HepG2 (cell line): Measurements from ENCODE around the gene PRM2. TPM values are rescaled to one million over a fixed set of nuclear protein-coding genes. Genes with fewer than 3 reads are reported as not detected.

Source experiments
- ELF3 ChIP-seq: IDR thresholded peaks from 2 replicates; pipeline ENCODE4 v1.6.1; 2016; ENCODE audit warnings: missing genetic modification reagents, missing compliant biosample characterization
- KLF13 ChIP-seq: sonication (generic); formaldehyde crosslinking; IDR thresholded peaks from 2 replicates; pipeline ENCODE4 v1.4.0; 2020; ENCODE audit warnings: mild to moderate bottlenecking, missing genetic modification reagents
- NPAS2 ChIP-seq: sonication (generic); formaldehyde crosslinking; IDR thresholded peaks from 2 replicates; pipeline ENCODE4 v1.8.0; 2022; ENCODE audit warnings: mild to moderate bottlenecking, missing genetic modification reagents, borderline replicate concordance
- PAF1 ChIP-seq: IDR thresholded peaks from 2 replicates; pipeline ENCODE4 v1.6.1; 2016; ENCODE audit warnings: missing genetic modification reagents, missing compliant biosample characterization
- POLR2G ChIP-seq: fragments of 200-400 bp; formaldehyde crosslinking; IDR thresholded peaks from 2 replicates; pipeline ENCODE4 v1.6.1; 2018; ENCODE audit warnings: mild to moderate bottlenecking, low read depth, low read length, moderate library complexity
- TGIF2 ChIP-seq: IDR thresholded peaks from 2 replicates; pipeline ENCODE4 v1.6.1; 2016; ENCODE audit warnings: control low read depth, missing compliant biosample characterization
- ZBTB21 ChIP-seq: sonication (generic); formaldehyde crosslinking; IDR thresholded peaks from 2 replicates; pipeline ENCODE4 v1.4.0; 2020; ENCODE audit warnings: missing genetic modification reagents
- ZNF121 ChIP-seq: sonication (generic); formaldehyde crosslinking; IDR thresholded peaks from 2 replicates; pipeline ENCODE4 v1.5.0; 2020; ENCODE audit warnings: mild to moderate bottlenecking, missing genetic modification reagents
- ZNF83 ChIP-seq: sonication (generic); formaldehyde crosslinking; IDR thresholded peaks from 2 replicates; pipeline ENCODE4 v1.4.0; 2020; ENCODE audit warnings: missing genetic modification reagents, mild to moderate bottlenecking, borderline replicate concordance
- ZSCAN25 ChIP-seq: sonication (generic); formaldehyde crosslinking; IDR thresholded peaks from 2 replicates; pipeline ENCODE4 v1.8.0; 2022; ENCODE audit warnings: mild to moderate bottlenecking, missing genetic modification reagents
- polyA plus RNA-seq, 8 experiments: library from polyadenylated mRNA; depleted of rRNA in 3 of 8; stranded (reverse) in 7 of 8; unstranded in 1 of 8; fragments of >200 nt; fragmentation: Illumina TruSeq in 4 of 8; extraction: Trizol in 4 of 8; gene quantifications; 2 replicates each; pipeline versions ENCODE4 v1.2.1 to v1.2.3, GENCODE V29; 2011 to 2016; ENCODE audit warnings: low read depth in 4 of 8, missing spikeins in 1 of 8, mixed read lengths in 1 of 8; ENCODE audit not compliant: insufficient read depth in 1 of 8
- total RNA-seq, 5 experiments: library from RNA; depleted of rRNA; stranded (reverse); fragments of >200 nt; fragmentation: Illumina TruSeq; extraction: Trizol; gene quantifications; 2 replicates each; pipeline ENCODE4 v1.2.3, GENCODE V29; 2016; ENCODE audit warnings: low read depth in 1 of 5
- TF ChIP-seq, protein P1 (sequence below): sonication (generic); formaldehyde crosslinking; IDR thresholded peaks from 2 replicates; pipeline ENCODE4 v1.5.0; 2020; ENCODE audit warnings: mild to moderate bottlenecking, missing genetic modification reagents, borderline replicate concordance
- TF ChIP-seq, protein P2 (sequence below): sonication (generic); formaldehyde crosslinking; IDR thresholded peaks from 2 replicates; pipeline ENCODE4 v1.8.0; 2022; ENCODE audit warnings: mild to moderate bottlenecking, missing genetic modification reagents
- TF ChIP-seq, protein P3 (sequence below): sonication (generic); formaldehyde crosslinking; IDR thresholded peaks from 2 replicates; pipeline ENCODE4 v1.5.0; 2020; ENCODE audit warnings: mild to moderate bottlenecking, missing genetic modification reagents
- TF ChIP-seq, protein P4 (sequence below): IDR thresholded peaks from 2 replicates; pipeline ENCODE4 v1.6.1; 2016
- TF ChIP-seq, protein P5 (sequence below): sonication (generic); formaldehyde crosslinking; IDR thresholded peaks from 2 replicates; pipeline ENCODE4 v1.5.1; 2020; ENCODE audit warnings: missing genetic modification reagents, mild to moderate bottlenecking, borderline replicate concordance
- TF ChIP-seq, protein P6 (sequence below): sonication (generic); formaldehyde crosslinking; IDR thresholded peaks from 2 replicates; pipeline ENCODE4 v1.4.0; 2020; ENCODE audit warnings: mild to moderate bottlenecking, low read depth, missing genetic modification reagents

PRM2 gene
- total and polyA plus RNA-seq, 2 of the 13 experiments (the other 11 are each of a cell fraction or from before 2014, with no cell fraction given): 0.54 TPM; not detected in 1

DNA sequence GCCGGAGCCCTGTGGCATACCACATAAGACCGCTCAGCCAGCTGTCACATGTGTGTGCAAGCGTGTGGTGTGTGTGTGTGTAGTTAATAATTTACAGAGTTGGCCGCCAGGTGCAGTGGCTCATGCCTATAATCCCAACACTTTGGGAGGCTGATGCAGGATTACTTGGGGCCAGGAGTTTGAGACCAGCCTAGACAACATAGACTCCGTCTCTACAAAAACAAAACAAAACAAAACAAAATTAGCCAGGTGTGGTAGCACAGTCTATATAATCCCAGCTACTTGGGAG is 40.6 kb downstream of the PRM2 start (continued):
- TF ChIP-seq, protein P1, sequence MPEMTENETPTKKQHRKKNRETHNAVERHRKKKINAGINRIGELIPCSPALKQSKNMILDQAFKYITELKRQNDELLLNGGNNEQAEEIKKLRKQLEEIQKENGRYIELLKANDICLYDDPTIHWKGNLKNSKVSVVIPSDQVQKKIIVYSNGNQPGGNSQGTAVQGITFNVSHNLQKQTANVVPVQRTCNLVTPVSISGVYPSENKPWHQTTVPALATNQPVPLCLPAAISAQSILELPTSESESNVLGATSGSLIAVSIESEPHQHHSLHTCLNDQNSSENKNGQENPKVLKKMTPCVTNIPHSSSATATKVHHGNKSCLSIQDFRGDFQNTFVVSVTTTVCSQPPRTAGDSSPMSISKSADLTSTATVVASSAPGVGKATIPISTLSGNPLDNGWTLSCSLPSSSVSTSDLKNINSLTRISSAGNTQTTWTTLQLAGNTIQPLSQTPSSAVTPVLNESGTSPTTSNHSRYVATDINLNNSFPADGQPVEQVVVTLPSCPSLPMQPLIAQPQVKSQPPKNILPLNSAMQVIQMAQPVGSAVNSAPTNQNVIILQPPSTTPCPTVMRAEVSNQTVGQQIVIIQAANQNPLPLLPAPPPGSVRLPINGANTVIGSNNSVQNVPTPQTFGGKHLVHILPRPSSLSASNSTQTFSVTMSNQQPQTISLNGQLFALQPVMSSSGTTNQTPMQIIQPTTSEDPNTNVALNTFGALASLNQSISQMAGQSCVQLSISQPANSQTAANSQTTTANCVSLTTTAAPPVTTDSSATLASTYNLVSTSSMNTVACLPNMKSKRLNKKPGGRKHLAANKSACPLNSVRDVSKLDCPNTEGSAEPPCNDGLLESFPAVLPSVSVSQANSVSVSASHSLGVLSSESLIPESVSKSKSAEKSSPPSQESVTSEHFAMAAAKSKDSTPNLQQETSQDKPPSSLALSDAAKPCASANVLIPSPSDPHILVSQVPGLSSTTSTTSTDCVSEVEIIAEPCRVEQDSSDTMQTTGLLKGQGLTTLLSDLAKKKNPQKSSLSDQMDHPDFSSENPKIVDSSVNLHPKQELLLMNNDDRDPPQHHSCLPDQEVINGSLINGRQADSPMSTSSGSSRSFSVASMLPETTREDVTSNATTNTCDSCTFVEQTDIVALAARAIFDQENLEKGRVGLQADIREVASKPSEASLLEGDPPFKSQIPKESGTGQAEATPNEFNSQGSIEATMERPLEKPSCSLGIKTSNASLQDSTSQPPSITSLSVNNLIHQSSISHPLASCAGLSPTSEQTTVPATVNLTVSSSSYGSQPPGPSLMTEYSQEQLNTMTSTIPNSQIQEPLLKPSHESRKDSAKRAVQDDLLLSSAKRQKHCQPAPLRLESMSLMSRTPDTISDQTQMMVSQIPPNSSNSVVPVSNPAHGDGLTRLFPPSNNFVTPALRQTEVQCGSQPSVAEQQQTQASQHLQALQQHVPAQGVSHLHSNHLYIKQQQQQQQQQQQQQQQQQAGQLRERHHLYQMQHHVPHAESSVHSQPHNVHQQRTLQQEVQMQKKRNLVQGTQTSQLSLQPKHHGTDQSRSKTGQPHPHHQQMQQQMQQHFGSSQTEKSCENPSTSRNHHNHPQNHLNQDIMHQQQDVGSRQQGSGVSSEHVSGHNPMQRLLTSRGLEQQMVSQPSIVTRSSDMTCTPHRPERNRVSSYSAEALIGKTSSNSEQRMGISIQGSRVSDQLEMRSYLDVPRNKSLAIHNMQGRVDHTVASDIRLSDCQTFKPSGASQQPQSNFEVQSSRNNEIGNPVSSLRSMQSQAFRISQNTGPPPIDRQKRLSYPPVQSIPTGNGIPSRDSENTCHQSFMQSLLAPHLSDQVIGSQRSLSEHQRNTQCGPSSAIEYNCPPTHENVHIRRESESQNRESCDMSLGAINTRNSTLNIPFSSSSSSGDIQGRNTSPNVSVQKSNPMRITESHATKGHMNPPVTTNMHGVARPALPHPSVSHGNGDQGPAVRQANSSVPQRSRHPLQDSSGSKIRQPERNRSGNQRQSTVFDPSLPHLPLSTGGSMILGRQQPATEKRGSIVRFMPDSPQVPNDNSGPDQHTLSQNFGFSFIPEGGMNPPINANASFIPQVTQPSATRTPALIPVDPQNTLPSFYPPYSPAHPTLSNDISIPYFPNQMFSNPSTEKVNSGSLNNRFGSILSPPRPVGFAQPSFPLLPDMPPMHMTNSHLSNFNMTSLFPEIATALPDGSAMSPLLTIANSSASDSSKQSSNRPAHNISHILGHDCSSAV (CRISPR knock-in tag): no peak
- TF ChIP-seq, protein P2, sequence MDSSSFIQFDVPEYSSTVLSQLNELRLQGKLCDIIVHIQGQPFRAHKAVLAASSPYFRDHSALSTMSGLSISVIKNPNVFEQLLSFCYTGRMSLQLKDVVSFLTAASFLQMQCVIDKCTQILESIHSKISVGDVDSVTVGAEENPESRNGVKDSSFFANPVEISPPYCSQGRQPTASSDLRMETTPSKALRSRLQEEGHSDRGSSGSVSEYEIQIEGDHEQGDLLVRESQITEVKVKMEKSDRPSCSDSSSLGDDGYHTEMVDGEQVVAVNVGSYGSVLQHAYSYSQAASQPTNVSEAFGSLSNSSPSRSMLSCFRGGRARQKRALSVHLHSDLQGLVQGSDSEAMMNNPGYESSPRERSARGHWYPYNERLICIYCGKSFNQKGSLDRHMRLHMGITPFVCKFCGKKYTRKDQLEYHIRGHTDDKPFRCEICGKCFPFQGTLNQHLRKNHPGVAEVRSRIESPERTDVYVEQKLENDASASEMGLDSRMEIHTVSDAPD: no peak
- TF ChIP-seq ELF3: peak; percentile 49; the same call in 1 of the 2 replicates
- TF ChIP-seq, protein P3, sequence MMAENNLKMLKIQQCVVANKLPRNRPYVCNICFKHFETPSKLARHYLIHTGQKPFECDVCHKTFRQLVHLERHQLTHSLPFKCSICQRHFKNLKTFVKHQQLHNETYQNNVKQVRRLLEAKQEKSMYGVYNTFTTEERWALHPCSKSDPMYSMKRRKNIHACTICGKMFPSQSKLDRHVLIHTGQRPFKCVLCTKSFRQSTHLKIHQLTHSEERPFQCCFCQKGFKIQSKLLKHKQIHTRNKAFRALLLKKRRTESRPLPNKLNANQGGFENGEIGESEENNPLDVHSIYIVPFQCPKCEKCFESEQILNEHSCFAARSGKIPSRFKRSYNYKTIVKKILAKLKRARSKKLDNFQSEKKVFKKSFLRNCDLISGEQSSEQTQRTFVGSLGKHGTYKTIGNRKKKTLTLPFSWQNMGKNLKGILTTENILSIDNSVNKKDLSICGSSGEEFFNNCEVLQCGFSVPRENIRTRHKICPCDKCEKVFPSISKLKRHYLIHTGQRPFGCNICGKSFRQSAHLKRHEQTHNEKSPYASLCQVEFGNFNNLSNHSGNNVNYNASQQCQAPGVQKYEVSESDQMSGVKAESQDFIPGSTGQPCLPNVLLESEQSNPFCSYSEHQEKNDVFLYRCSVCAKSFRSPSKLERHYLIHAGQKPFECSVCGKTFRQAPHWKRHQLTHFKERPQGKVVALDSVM: peak; percentile 52
- TF ChIP-seq NPAS2 (CRISPR knock-in tag): no peak
- TF ChIP-seq ZSCAN25 (CRISPR knock-in tag): no peak
- 0 out of 2 replicates have a peak, but pooled peaks have one; percentile 54 for TF ChIP-seq TGIF2 (CRISPR knock-in tag)
- no peak for TF ChIP-seq ZNF121 (CRISPR knock-in tag)
- TF ChIP-seq, protein P4, sequence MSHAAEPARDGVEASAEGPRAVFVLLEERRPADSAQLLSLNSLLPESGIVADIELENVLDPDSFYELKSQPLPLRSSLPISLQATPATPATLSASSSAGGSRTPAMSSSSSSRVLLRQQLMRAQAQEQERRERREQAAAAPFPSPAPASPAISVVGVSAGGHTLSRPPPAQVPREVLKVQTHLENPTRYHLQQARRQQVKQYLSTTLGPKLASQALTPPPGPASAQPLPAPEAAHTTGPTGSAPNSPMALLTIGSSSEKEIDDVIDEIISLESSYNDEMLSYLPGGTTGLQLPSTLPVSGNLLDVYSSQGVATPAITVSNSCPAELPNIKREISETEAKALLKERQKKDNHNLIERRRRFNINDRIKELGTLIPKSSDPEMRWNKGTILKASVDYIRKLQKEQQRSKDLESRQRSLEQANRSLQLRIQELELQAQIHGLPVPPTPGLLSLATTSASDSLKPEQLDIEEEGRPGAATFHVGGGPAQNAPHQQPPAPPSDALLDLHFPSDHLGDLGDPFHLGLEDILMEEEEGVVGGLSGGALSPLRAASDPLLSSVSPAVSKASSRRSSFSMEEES (CRISPR knock-in tag): peak; percentile 63
- TF ChIP-seq POLR2G: no peak
- no peak for TF ChIP-seq ZBTB21 (CRISPR knock-in tag)
- TF ChIP-seq KLF13 (CRISPR knock-in tag): no peak
- TF ChIP-seq PAF1 (CRISPR knock-in tag): no peak
- no peak for TF ChIP-seq ZNF83 (CRISPR knock-in tag)
- TF ChIP-seq, protein P5, sequence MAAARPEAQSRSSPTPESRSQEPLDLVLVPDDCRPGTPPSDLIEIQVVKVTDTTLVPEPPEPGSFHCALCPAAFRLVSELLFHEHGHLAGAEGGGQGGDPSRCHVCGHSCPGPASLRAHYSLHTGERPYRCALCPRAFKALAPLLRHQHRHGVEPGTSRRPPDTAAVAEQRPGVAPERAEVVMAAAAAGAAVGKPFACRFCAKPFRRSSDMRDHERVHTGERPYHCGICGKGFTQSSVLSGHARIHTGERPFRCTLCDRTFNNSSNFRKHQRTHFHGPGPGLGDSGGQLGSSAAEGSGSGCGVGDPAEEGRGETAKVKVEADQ (CRISPR knock-in tag): no peak
- TF ChIP-seq, protein P6, sequence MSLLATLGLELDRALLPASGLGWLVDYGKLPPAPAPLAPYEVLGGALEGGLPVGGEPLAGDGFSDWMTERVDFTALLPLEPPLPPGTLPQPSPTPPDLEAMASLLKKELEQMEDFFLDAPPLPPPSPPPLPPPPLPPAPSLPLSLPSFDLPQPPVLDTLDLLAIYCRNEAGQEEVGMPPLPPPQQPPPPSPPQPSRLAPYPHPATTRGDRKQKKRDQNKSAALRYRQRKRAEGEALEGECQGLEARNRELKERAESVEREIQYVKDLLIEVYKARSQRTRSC: no peak
